ENCODE measurements around the gene ARHGEF28.

GRCh38 chr5:73901455-73901854 is 275.5 kb downstream of the ARHGEF28 start:
- TF ChIP-seq CTCF (IDR thresholded peaks at IDR 0.05; ENCODE audit: low read length) (peak; percentile 31), EZH2 (optimal IDR thresholded peaks at IDR 0.05; ENCODE audit: low read depth, low read length) (no peak), EZH2phosphoT487 (IDR thresholded peaks at IDR 0.05; ENCODE audit: low read length) (no peak)
